HG03025 (cell line): Measurements from ENCODE around the gene TAL1.
"Not testable (repeated sequence)": the region's sequence is repeated elsewhere in the genome, so short reads cannot be mapped to it uniquely, and the experiment has no call there.

Experiments used
- ATAC-seq: cut with Tn5 transposase; IDR thresholded peaks from one replicate; pipeline ENCODE4 v1.9.1; 2021; ENCODE audit warnings: mild to moderate bottlenecking, moderate library complexity; ENCODE audit not compliant: unreplicated experiment, low FRiP score

The TAL1 gene

GRCh38 chr1:47213230-47213963 lies 18.6 kb downstream of the TAL1 start:
- no peak for ATAC-seq

GRCh38 chr1:47212636-47213229 lies 19.3 kb downstream of the TAL1 start:
- no peak for ATAC-seq

- no peak for ATAC-seq
Measured at GRCh38 chr1:47211796-47212269, 20.2 kb downstream of the TAL1 start.

- no peak for ATAC-seq
Measured at GRCh38 chr1:47210666-47211065, 21.4 kb downstream of the TAL1 start.

- ATAC-seq = no peak
Measured at GRCh38 chr1:47209725-47210325, 22.2 kb downstream of the TAL1 start.

- ATAC-seq = no peak
Measured at GRCh38 chr1:47209091-47209490, 22.9 kb downstream of the TAL1 start.

GRCh38 chr1:47208374-47208850 lies 23.6 kb downstream of the TAL1 start:
- no peak for ATAC-seq

GRCh38 chr1:47207803-47208373 lies 24.1 kb downstream of the TAL1 start:
- ATAC-seq = no peak

GRCh38 chr1:47205918-47206317 lies 26.1 kb downstream of the TAL1 start:
- no peak for ATAC-seq

- ATAC-seq = not testable (repeated sequence)
Measured at GRCh38 chr1:47203504-47203903, 28.5 kb downstream of the TAL1 start.

- no peak for ATAC-seq
Measured at GRCh38 chr1:47201179-47201578, 30.8 kb downstream of the TAL1 start.

- ATAC-seq = no peak
Measured at GRCh38 chr1:47198214-47198613, 33.8 kb downstream of the TAL1 start.

- no peak for ATAC-seq
Measured at GRCh38 chr1:47196622-47197021, 35.4 kb downstream of the TAL1 start.

- ATAC-seq = not testable (repeated sequence)
Measured at GRCh38 chr1:47195981-47196380, 36.0 kb downstream of the TAL1 start.

GRCh38 chr1:47194311-47194710 lies 37.7 kb downstream of the TAL1 start:
- no peak for ATAC-seq

GRCh38 chr1:47193496-47193895 lies 38.5 kb downstream of the TAL1 start:
- not testable (repeated sequence) for ATAC-seq

- ATAC-seq = no peak
Measured at GRCh38 chr1:47192458-47193384, 39.3 kb downstream of the TAL1 start.

GRCh38 chr1:47191940-47192457 lies 40.0 kb downstream of the TAL1 start:
- ATAC-seq = no peak

GRCh38 chr1:47190857-47191256 lies 41.2 kb downstream of the TAL1 start:
- no peak for ATAC-seq

GRCh38 chr1:47190509-47190855 lies 41.5 kb downstream of the TAL1 start:
- no peak for ATAC-seq
